HG03066 (cell line): ENCODE measurements around the gene HBQ1.
"Not testable (repeated sequence)": the region's sequence is repeated elsewhere in the genome, so short reads cannot be mapped to it uniquely, and the experiment has no call there.

ENCODE experiments used
- ATAC-seq: cut with Tn5 transposase; IDR thresholded peaks from one replicate; pipeline ENCODE4 v1.9.1; 2021; ENCODE audit warnings: low read depth; ENCODE audit not compliant: unreplicated experiment

The HBQ1 gene

DNA sequence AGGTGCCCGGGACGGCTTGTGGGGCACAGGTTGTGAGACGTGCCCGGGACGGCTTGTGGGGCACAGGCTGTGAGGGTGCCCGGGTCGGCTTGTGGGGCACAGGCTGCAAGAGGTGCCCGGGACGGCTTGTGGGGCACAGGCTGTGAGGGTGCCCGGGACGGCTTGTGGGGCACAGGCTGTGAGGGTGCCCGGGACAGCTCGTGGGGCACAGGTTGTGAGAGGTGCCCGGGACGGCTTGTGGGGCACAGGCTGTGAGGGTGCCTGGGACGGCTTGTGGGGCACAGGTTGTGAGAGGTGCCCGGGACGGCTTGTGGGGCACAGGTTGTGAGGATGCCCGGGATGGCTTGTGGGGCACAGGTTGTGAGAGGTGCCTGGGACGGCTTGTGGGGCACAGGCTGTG lies 20.0 kb upstream of the HBQ1 start:
- not testable (repeated sequence) for ATAC-seq

DNA sequence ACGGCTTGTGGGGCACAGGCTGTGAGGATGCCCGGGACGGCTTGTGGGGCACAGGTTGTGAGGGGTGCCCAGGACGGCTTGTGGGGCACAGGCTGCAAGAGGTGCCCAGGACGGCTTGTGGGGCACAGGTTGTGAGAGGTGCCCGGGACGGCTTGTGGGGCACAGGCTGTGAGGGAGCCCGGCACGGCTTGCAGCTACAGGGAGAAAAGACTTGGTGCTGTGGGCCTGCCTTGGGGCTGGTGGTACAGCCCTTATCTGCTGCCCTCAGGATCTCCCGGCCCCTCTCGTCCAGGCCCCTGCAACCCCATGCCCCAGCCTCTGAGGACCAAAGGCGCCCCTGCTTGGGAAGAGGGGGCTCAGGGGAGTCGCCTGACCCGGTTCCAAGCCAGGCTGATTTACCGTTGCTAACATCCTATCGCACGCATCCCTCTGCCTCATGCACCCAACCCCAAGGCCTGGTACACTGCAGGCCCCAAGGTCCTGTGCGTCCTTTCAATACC lies 19.5 kb upstream of the HBQ1 start:
- ATAC-seq, result no peak

DNA sequence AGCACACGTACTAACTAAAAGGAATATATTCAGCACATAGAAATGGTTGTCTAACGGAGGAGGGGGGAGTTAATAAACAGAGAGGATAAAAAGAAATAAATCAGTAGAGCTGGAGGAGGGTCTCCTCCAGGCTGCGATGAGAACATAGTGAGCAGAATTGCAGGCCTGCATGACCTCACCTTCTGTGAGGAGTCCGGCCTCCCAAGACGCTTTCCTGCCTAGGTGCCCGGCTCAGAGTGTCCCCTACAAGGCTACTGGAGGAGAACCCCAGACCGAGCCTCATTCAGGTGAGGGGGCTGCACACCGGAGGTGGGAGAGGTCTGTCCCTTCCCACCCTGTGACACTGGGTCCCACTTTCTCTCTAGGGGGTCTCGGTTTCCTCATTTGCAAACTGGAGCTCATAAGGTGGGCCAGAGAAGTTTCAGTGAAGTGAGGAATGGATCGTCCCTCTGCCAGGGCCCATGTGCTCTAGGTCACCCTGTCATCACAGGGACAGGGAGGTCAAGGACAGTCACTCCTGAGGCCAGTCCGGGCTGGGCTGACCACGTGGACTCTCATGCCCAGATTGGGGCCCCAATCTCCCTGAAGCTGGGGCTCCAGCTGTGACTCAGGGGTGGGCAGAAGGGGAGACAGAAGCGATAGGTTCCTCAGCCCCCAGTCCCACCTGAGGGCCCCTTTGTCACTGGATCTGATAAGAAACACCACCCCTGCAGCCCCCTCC lies 17.8 kb upstream of the HBQ1 start:
- no peak for ATAC-seq

DNA sequence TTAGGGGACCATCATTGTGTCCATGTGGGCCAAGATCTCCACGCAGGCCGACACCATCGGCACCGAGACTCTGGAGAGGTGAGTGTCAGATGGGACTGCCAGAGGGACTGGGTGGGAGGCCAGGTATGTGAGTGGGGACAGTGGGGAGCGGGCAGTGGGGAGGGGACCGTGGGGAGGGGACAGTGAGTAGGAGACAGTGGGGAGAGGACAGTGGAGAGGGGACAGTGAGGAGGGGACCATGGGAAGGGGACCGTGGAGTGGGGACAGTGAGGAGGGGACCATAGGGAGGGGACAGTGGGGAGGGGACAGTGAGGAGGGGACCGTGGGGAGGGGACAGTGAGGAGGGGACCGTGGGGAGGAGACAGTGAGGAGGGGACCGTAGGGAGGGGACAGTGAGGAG lies 17.1 kb upstream of the HBQ1 start:
- not testable (repeated sequence) for ATAC-seq

DNA sequence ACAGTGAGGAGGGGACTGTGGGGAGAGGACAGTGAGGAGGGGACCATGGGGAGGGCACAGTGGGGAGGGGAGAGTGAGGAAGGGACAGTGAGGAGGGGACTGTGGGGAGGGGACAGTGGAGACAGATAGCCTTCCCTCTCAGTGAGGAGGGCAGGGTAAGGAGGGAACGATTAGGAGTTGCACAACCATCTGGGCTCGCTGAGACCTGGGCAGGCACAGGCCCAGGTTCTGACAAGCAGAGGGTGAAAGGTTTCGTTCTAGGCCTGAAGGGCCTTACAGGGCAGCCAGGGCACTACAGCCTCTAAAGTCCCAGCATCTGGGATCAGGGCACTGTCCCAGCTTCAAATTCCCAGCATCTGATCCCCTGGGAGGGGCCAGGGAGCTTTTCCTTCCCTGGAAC lies 16.6 kb upstream of the HBQ1 start:
- not testable (repeated sequence) for ATAC-seq

DNA sequence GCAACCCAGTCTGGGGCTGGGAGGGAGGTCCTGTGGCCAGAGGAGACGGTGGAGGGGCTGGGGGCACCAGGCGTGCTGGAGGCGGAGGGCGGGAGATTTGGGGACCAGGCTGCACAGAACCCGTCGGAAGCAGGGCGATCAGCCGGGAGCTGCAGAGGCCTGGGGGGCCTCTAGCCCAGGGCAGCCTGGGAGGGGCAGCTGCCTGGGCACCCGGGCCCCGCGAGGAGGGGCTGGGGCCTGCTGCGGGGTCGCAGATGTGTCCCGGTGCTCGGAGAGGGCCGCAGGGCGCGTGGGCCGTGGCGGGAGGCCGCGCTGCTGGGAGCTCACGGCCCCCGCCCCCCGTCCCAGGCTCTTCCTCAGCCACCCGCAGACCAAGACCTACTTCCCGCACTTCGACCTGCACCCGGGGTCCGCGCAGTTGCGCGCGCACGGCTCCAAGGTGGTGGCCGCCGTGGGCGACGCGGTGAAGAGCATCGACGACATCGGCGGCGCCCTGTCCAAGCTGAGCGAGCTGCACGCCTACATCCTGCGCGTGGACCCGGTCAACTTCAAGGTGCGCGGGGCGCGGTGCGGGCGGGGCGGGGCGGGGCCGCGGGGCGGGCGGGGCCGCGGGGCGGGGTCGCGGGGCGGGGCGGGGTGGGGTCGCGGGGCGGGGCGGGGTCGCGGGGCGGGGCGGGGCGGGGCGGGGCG lies 16.0 kb upstream of the HBQ1 start:
- not testable (repeated sequence) for ATAC-seq

DNA sequence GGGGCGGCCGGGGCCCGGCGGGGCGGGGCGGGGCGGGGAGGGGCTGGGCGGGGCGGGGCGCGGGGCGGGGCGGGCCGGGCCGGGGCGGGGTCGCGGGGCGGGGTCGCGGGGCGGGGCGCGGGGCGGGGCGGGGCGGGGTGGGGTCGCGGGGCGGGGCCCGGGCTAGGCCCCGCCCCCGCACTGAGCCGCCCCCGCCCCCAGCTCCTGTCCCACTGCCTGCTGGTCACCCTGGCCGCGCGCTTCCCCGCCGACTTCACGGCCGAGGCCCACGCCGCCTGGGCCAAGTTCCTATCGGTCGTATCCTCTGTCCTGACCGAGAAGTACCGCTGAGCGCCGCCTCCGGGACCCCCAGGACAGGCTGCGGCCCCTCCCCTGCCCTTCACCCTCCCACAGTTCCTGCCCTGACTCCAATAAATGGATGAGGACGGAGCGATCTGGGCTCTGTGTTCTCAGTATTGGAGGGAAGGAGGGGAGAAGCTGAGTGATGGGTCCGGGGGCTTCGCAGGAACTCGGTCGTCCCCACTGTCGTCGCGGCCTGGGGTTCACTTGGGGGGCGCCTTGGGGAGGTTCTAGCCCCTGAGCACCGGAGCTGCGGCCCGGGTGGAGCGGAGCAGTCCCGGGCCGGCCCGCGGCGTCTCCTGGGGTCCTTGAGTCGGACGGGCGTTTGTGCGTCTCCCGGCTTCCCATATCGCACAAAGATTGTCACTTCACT lies 15.3 kb upstream of the HBQ1 start:
- no peak for ATAC-seq

DNA sequence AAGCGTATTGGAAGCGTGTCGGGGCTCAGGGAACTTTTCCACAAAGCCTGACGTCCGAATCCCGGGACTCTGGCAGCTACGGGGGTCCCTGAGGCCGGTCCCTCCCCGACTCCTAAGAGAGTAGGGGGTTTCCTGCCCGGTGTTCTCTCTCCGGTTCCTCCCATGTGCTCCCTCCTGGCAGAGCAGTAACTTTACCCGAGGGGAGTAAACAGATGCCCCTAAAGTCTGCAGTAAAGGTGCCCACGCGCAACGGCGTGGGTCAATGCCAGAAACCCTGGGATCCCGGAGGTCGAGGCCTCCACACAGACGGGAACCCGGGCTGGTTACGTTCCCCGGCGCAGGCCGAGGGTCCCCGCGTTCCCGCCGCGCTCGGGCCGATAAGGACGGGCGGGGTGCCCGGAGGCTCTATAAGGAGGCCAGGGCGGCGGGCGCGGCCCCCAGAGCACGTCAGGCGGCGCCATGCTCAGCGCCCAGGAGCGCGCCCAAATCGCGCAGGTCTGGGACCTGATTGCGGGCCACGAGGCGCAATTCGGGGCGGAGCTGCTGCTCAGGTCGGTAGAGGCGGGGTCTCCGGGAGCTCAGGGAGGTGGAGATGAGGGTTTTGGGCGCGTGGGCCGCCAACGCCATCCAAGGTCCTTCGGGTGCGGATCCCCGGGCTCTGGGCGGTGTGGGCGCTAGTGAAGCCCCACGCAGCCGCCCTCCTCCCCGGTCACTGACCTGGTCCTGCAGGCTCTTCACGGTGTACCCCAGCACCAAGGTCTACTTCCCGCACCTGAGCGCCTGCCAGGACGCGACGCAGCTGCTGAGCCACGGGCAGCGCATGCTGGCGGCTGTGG lies 14.5 kb upstream of the HBQ1 start, which contains the start of gene HBM:
HBM (plus strand) TSS at position 440 of the 836 bp plus-strand sequence; CDS start at position 460, 20 bp downstream.
- ATAC-seq, result no peak

DNA sequence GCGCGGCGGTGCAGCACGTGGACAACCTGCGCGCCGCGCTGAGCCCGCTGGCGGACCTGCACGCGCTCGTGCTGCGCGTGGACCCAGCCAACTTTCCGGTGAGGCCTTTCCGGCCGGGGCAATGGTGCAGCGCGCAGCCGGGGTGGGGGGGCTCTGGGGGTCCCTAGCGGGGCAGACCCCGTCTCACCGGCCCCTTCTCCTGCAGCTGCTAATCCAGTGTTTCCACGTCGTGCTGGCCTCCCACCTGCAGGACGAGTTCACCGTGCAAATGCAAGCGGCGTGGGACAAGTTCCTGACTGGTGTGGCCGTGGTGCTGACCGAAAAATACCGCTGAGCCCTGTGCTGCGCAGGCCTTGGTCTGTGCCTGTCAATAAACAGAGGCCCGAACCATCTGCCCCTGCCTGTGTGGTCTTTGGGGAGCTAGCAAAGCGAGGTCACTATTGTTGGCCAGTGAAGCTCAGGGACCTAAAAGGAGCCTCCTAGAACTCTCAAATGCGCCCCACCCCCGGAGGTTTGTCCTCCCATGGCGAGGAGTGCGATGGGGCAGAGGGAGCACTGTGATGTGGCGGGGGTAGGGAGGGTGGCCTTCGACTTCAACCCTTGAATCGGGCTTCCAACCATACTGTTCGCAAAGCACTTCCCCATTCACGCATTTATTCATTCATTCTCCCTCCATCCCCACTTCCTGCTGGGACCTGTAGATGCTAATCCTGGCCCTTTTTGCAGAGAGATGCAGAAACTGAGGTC lies 13.7 kb upstream of the HBQ1 start:
- ATAC-seq, result no peak

DNA sequence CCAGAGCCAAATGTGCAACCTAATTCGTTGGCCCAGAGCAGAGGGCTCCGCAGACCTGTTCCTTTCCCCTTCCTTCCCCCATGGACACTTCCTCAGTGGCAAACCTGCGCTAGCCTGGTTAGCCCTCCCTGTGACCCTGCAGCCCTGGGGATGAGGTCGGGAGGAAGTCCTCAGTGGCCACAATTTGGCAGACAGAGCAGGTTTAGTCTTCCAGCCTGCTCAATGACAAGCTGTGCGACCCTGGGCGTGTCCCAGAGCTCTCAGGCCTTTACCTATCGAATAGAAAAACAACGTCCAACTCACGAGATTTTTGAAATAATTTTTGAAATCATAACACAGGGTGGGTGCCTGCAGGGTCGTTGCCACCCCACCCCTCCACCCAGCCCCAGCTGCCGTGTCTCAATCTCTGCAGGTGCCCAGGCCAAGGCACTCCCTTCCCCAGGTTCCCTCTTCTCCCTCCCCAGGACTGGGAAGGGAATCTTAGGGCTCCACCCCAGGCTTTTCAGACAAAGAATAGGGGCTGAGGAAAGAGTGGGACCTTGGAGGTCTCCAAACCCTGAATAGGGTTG lies 13.1 kb upstream of the HBQ1 start:
- no peak for ATAC-seq

DNA sequence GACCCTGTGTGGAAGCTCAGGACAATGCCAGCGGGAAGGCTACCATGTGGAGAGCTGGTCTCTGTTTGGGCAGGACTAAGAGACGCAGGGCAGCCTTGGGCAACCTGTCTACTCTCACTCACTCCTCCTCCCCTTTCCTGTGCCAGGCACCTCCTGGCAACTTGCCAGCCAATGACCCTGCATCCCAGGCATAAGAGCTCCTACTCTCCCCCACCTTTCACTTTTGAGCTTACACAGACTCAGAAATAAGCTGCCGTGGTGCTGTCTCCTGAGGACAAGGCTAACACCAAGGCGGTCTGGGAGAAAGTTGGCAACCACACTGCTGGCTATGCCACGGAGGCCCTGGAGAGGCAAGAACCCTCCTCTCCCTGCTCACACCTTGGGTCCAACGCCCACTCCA lies 11.8 kb upstream of the HBQ1 start:
- ATAC-seq, result no peak

DNA sequence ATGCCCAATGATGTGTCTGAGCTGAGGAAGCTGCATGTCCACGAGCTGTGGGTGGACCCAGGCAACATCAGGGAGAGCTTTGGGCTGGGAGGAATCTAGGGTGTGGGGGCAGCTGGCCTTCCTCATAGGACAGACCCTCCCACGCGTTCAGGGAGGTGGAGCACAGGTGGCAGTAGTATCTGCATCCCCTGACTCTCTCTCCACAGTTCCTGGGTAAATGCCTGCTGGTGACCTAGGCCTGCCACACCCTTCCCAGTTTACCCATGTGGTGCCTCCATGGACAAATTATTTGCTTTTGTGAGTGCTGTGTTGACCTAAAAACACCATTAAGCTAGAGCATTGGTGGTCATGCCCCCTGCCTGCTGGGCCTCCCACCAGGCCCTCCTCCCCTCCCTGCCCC lies 11.2 kb upstream of the HBQ1 start:
- no peak for ATAC-seq

DNA sequence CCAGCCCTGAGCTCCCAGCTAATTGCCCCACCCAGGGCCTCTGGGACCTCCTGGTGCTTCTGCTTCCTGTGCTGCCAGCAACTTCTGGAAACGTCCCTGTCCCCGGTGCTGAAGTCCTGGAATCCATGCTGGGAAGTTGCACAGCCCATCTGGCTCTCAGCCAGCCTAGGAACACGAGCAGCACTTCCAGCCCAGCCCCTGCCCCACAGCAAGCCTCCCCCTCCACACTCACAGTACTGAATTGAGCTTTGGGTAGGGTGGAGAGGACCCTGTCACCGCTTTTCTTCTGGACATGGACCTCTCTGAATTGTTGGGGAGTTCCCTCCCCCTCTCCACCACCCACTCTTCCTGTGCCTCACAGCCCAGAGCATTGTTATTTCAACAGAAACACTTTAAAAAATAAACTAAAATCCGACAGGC lies 10.2 kb upstream of the HBQ1 start:
- ATAC-seq, result not testable (repeated sequence)

DNA sequence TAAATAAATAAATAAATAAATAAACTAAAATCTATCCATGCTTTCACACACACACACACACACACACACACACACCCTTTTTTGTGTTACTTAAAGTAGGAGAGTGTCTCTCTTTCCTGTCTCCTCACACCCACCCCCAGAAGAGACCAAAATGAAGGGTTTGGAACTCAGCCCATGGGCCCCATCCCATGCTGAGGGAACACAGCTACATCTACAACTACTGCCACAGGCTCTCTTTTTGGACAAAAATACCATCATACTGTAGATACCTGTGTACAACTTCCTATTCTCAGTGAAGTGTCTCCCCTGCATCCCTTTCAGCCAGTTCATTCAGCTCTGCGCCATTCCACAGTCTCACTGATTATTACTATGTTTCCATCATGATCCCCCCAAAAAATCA lies 9.5 kb upstream of the HBQ1 start:
- ATAC-seq, result no peak

DNA sequence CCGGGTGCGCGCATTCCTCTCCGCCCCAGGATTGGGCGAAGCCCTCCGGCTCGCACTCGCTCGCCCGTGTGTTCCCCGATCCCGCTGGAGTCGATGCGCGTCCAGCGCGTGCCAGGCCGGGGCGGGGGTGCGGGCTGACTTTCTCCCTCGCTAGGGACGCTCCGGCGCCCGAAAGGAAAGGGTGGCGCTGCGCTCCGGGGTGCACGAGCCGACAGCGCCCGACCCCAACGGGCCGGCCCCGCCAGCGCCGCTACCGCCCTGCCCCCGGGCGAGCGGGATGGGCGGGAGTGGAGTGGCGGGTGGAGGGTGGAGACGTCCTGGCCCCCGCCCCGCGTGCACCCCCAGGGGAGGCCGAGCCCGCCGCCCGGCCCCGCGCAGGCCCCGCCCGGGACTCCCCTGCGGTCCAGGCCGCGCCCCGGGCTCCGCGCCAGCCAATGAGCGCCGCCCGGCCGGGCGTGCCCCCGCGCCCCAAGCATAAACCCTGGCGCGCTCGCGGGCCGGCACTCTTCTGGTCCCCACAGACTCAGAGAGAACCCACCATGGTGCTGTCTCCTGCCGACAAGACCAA lies 7.8 kb upstream of the HBQ1 start, which contains the start of gene HBA2:
HBA2 (plus strand) TSS at position 503 of the 568 bp plus-strand sequence; CDS start at position 540, 37 bp downstream.
- not testable (repeated sequence) for ATAC-seq

DNA sequence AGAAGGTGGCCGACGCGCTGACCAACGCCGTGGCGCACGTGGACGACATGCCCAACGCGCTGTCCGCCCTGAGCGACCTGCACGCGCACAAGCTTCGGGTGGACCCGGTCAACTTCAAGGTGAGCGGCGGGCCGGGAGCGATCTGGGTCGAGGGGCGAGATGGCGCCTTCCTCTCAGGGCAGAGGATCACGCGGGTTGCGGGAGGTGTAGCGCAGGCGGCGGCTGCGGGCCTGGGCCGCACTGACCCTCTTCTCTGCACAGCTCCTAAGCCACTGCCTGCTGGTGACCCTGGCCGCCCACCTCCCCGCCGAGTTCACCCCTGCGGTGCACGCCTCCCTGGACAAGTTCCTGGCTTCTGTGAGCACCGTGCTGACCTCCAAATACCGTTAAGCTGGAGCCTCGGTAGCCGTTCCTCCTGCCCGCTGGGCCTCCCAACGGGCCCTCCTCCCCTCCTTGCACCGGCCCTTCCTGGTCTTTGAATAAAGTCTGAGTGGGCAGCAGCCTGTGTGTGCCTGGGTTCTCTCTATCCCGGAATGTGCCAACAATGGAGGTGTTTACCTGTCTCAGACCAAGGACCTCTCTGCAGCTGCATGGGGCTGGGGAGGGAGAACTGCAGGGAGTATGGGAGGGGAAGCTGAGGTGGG lies 6.9 kb upstream of the HBQ1 start:
- not testable (repeated sequence) for ATAC-seq

DNA sequence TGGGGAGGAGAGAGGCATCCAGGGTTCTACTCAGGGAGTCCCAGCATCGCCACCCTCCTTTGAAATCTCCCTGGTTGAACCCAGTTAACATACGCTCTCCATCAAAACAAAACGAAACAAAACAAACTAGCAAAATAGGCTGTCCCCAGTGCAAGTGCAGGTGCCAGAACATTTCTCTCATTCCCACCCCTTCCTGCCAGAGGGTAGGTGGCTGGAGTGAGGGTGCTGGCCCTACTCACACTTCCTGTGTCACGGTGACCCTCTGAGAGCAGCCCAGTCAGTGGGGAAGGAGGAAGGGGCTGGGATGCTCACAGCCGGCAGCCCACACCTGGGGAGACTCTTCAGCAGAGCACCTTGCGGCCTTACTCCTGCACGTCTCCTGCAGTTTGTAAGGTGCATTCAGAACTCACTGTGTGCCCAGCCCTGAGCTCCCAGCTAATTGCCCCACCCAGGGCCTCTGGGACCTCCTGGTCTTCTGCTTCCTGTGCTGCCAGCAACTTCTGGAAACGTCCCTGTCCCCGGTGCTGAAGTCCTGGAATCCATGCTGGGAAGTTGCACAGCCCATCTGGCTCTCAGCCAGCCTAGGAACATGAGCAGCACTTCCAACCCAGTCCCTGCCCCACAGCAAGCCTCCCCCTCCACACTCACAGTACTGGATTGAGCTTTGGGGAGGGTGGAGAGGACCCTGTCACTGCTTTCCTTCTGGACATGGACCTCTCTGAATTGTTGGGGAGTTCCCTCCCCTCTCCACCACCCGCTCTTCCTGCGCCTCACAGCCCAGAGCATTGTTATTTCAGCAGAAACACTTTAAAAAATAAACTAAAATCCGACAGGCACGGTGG lies 6.1 kb upstream of the HBQ1 start:
- ATAC-seq, result not testable (repeated sequence)
